Fibroblast of villous mesenchyme (primary cell): Measurements from ENCODE around the gene KRT6A. TPM values are rescaled to one million over a fixed set of nuclear protein-coding genes. Genes with fewer than 3 reads are reported as not detected.

ENCODE experiments used
- DNase-seq: peaks from one replicate; pipeline ENCODE4 v3.0.0-alpha.2; 2010; ENCODE audit warnings: low read depth
- H3K4me3 ChIP-seq: 2 replicates; pipeline ENCODE4 v1.5.1; 2011; ENCODE audit warnings: low read depth, mild to moderate bottlenecking, low read length
- total RNA-seq: library from RNA; depleted of rRNA; stranded (reverse); fragments of >200 nt; gene quantifications from 2 replicates; pipeline ENCODE4 v1.2.3, GENCODE V29; 2012
- TF ChIP-seq, protein P1 (sequence below): IDR thresholded peaks from 2 replicates; pipeline ENCODE4 v1.5.1; 2012; ENCODE audit warnings: low read depth, mild to moderate bottlenecking, low read length; ENCODE audit not compliant: insufficient read depth

The KRT6A gene
- total RNA-seq, 1 donor, result not detected

DNA sequence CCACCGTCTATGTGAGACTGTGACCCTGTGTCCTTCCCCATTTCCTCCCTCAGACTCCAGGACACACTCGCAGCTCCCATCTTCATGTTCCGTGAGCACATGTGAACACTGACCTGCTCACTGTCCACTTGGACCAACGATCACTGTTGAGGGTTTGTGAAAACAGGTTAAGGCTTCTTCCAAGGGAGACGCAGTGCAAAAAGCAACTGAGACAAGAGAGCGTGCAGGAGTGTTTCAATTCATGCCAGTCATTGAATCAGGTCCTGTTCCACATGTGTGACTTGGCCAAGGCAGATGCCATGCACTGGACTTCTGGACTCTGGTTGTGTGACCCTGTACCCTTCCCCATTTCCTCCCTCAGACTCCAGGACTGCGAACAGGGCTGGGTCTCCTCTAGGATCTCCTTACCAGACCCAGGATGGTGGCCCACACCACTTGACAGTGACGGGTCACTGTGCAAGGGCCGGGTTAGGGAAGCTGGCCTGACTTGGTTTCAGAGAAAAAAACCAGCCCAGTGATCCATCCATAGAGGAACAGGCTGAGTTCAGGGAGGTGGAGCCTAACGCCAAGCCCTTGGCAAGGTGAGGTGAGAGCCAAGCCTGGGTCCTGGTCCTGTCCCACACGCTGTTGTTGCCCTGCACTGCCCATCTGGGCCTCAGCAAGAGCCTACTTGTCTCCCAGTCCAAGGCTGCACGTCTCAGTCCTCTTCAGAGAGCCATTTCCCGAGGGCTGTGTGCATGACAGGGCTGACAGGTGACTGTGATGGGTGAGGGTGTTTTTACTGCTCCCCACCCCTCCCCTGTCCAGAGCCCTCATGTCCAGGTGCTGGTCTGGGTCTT is 32.8 kb upstream of the KRT6A start:
- no peak overlapping the region for H3K4me3 ChIP-seq
- no peak for DNase-seq
- TF ChIP-seq, protein P1, sequence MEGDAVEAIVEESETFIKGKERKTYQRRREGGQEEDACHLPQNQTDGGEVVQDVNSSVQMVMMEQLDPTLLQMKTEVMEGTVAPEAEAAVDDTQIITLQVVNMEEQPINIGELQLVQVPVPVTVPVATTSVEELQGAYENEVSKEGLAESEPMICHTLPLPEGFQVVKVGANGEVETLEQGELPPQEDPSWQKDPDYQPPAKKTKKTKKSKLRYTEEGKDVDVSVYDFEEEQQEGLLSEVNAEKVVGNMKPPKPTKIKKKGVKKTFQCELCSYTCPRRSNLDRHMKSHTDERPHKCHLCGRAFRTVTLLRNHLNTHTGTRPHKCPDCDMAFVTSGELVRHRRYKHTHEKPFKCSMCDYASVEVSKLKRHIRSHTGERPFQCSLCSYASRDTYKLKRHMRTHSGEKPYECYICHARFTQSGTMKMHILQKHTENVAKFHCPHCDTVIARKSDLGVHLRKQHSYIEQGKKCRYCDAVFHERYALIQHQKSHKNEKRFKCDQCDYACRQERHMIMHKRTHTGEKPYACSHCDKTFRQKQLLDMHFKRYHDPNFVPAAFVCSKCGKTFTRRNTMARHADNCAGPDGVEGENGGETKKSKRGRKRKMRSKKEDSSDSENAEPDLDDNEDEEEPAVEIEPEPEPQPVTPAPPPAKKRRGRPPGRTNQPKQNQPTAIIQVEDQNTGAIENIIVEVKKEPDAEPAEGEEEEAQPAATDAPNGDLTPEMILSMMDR, result no peak

DNA sequence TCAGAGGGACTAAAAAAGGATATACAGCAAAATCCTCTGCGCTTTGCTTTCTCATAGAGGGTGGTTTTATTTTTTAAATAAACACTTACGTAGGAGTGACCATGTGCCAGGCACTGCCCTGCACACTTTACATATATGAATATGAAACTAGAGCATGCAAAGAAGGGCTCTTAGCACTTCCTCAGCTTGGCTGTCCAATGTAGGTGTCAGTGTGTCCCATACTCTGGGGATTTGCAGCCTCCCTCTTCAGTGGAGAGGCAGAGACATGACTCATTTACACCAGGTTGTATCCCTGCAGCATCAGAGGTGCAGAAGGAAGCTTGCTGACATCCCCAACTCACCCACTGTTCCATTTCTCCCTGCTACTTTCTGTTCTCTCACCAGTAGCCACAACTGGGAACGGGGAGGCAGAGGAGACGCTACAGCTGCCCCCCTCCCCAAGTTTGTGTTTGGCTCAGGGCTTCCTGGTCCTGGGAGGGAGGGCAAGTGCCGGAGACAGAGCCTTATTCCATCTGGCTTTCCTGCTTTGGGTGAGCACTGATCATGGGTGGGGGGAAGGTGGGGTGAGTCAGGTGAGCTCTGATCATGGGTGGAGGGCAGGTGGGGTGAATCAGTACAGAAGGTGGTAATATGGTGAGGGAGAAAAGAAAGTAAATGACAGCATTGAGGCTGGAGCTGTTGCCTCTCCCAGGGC is 32.0 kb upstream of the KRT6A start:
- no peak overlapping the region for H3K4me3 ChIP-seq
- DNase-seq, result no peak
- TF ChIP-seq, protein P1, result no peak

DNA sequence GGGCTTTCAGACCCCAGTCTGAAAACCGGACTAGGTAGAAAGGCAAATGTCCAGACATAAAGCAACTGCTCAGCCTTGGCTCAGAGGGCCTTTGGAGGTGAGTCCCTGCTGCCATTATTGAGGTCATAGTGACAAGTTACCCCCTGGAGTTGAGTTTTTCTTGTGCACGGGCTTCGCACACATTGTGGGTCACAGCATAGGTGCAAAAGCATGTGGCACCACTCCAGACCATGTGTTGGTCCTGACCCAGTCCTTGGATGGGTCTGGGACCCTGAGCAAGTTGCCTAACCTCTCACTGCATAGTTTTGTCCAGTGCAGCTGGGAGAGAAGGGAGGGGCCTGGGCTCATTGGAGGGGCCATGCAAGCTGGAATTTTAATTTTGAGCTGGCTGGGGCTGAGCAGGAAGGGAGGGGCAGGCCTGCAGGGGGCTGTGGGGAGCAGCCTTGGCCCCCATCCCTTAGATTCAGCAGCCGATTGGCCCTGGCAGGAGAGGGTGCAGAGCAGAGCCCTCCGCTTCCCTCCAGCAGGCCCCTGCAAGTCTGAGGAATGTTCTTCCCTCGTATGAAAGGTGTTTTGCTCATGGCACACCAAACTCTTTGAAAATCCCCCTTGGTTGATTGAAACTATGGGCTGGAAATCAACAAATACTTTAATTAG is 31.3 kb upstream of the KRT6A start:
- no peak overlapping the region for H3K4me3 ChIP-seq
- TF ChIP-seq, protein P1, result no peak
- no peak for DNase-seq

DNA sequence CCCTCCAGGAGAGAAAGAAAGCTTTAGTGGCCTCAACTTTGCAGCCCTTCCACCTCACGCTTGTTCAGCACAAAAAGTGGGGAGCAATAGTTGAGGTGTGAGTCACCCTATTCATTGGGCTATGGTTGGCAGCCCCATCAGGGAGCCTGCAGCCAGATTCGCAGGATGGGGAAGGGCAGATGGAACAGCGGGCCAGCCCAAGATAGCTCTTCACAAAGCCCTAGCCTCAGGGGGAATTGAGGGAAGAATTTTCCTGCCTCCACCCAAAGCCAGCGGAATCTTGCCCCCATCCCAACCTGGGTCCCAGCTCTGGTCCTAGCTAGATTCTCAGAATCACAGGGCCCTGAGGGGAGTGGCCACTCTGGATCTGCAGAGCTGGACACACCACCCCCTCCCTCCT is 30.8 kb upstream of the KRT6A start:
- no peak overlapping the region for H3K4me3 ChIP-seq

DNA sequence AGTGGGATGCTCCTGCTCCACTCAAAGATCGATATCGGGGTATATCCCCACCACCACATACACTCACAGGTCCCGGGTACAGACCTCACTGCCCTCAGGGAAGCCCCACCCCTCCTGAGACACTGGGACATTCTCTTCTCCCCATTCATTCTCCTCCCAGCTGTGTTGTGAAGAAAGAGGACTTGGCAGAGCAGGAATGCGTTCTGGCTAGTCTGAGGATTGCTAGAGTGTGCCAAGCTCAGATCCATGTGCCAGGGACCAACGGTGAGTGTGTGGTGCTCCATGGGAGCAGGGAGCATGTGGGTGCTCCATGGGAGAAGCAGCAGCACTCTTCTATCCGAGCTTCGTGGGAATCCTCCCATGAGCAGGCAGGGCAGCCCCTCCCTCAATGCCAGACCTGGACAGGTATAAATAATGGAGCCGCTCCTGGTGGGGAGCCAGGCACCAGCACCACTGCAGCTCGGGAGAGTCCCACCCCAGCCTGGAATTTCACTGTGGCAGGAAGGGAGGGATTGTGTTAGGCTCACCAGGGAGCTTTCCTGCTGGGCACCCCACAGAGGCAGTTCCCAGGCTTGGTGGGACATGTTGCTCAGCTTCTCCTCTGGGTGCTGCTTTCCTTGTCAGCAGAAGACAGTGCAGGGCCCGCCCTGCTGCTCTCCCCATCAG is 29.4 kb upstream of the KRT6A start:
- TF ChIP-seq, protein P1, result no peak
- DNase-seq, result no peak

More for the DNA sequence above, 30.8 kb upstream of the KRT6A start:
- DNase-seq, result no peak
- TF ChIP-seq, protein P1, result no peak

DNA sequence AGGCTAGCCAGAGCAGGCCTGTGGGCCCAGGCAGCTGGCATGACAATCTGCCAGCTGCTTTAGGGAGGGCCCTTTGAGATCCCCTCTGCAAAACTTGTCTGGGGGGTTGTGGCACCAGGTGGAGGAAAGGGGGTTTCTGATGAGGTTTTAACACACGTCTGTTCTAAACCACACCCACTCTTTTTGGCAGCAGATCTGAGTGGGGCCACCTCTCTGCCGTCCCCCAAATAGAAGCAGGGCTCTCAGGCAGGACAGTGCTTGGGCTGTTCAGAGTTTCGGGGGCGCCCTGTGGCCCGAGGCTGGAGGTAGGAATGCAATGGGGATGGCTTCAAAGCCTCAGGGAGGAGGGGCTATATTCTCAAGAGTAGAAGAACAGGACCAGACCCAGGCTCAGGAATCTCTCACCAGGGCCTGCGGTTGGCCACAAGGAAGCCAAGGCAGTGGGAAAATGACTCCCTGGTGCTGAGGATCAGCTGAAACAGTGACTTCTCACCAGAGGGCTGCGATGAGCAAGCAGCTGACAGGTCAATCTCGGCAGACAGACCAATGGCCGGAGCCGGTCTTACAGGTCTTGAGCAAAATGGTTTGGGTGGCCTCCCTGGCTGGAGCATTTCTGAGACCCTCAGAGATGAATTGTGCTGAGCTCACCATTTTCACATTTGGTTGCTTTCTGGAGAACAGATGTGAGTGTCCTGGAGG is 28.7 kb upstream of the KRT6A start:
- H3K4me3 ChIP-seq, result no peak overlapping the region
- TF ChIP-seq, protein P1, result no peak
- no peak for DNase-seq

More for the DNA sequence above, 29.4 kb upstream of the KRT6A start:
- H3K4me3 ChIP-seq, result no peak overlapping the region
